IMR-90 (cell line): Measurements from ENCODE around the gene SH3BP4. TPM values are rescaled to one million over a fixed set of nuclear protein-coding genes. Genes with fewer than 3 reads are reported as not detected.

Experiments used
- ATAC-seq: fragments of 200-7000 bp; cut with Tn5 transposase; 2 replicates; pipeline ENCODE4 v1.9.1; 2020; ENCODE audit warnings: low read depth, mild to moderate bottlenecking, moderate library complexity
- BruUV-seq: library from RNA; stranded (reverse); fragments of 400-500 nt; replicated peaks from 2 replicates; lab custom pipeline; 2021; lab: Mats Ljungman, UMichigan
- CTCF ChIA-PET: fragments of 300-600 bp; formaldehyde crosslinking; extraction: SDS; loops from one replicate; lab custom pipeline; 2021; ENCODE audit warnings: antibody characterized with exemption; lab: Yijun Ruan, JAX
- POLR2A ChIA-PET: fragments of 300-600 bp; sonication (Branson Sonifier 250); formaldehyde crosslinking; loops from one replicate; lab custom pipeline; 2022; ENCODE audit warnings: antibody characterized with exemption; ENCODE audit not compliant: unreplicated experiment; lab: Charles Lee
- DNase-seq: peaks from one replicate; pipeline ENCODE4 v3.0.0; 2013
- H2AFZ ChIP-seq: replicated peaks from 2 replicates; pipeline ENCODE3; 2013; ENCODE audit warnings: low read length, mild to moderate bottlenecking; ENCODE audit not compliant: poor library complexity
- H2AK5ac ChIP-seq: 2 replicates; pipeline ENCODE4 v1.6.1; 2013; ENCODE audit warnings: low read depth, low read length, inconsistent platforms
- H2AK9ac ChIP-seq: replicated peaks from 2 replicates; pipeline ENCODE3; 2013; ENCODE audit warnings: mild to moderate bottlenecking, low read depth, low read length, moderate library complexity; ENCODE audit not compliant: poor library complexity
- H2BK120ac ChIP-seq: 2 replicates; pipeline ENCODE4 v1.6.1; 2013; ENCODE audit warnings: low read depth, low read length, inconsistent platforms
- H2BK15ac ChIP-seq: 3 replicates; pipeline ENCODE4 v1.6.1; 2013; ENCODE audit warnings: low read depth, low read length, inconsistent platforms
- H2BK20ac ChIP-seq: 2 replicates; pipeline ENCODE4 v1.6.1; 2013; ENCODE audit warnings: low read depth, mild to moderate bottlenecking, inconsistent platforms, low read length, moderate library complexity
- H2BK5ac ChIP-seq: 2 replicates; pipeline ENCODE4 v1.6.1; 2013; ENCODE audit warnings: mild to moderate bottlenecking, low read depth, low read length, inconsistent platforms; ENCODE audit not compliant: poor library complexity, severe bottlenecking
- H3K14ac ChIP-seq: replicated peaks from 2 replicates; pipeline ENCODE4 v1.6.1; 2013; ENCODE audit warnings: low read depth, low read length, inconsistent platforms
- H3K18ac ChIP-seq: 2 replicates; pipeline ENCODE4 v1.6.1; 2013; ENCODE audit warnings: low read depth, low read length, control low read depth
- H3K23ac ChIP-seq: 2 replicates; pipeline ENCODE4 v1.6.1; 2013; ENCODE audit warnings: low read depth, low read length, inconsistent platforms
- H3K27ac ChIP-seq: 2 replicates; pipeline ENCODE4 v1.5.1; 2013; ENCODE audit warnings: mild to moderate bottlenecking, control low read depth, low read length; ENCODE audit not compliant: insufficient read depth
- H3K27me3 ChIP-seq: 2 replicates; pipeline ENCODE4 v1.6.1; 2013; ENCODE audit warnings: low read length; ENCODE audit not compliant: control insufficient read depth, insufficient read depth
- H3K36me3 ChIP-seq: 2 replicates; pipeline ENCODE4 v1.6.1; 2013; ENCODE audit warnings: low read length, mixed read lengths; ENCODE audit not compliant: control insufficient read depth, insufficient read depth
- H3K4ac ChIP-seq: 2 replicates; pipeline ENCODE4 v1.6.1; 2013; ENCODE audit warnings: low read depth, low read length, inconsistent platforms
- H3K4me1 ChIP-seq: 2 replicates; pipeline ENCODE4 v1.6.1; 2013; ENCODE audit warnings: low read length, mixed read lengths; ENCODE audit not compliant: control insufficient read depth, insufficient read depth
- H3K4me2 ChIP-seq: 2 replicates; pipeline ENCODE4 v1.6.1; 2013; ENCODE audit warnings: low read depth, mild to moderate bottlenecking, control low read depth, low read length, moderate library complexity
- H3K4me3 ChIP-seq: 2 replicates; pipeline ENCODE4 v1.5.1; 2013; ENCODE audit warnings: low read depth, mild to moderate bottlenecking, control low read depth, low read length, moderate library complexity; ENCODE audit not compliant: insufficient read depth
- H3K56ac ChIP-seq: 2 replicates; pipeline ENCODE4 v1.6.1; 2013; ENCODE audit warnings: low read length, inconsistent platforms; ENCODE audit not compliant: insufficient read depth; ENCODE audit errors: extremely low read depth
- H3K79me1 ChIP-seq, 2 experiments: 2 replicates each; pipeline ENCODE4 v1.6.1; 2013; ENCODE audit warnings: low read length in 2 of 2, inconsistent platforms in 1 of 2, low read depth in 1 of 2
- H3K9ac ChIP-seq: 2 replicates; pipeline ENCODE4 v1.6.1; 2013; ENCODE audit warnings: low read depth, low read length, control low read depth
- H3K9me1 ChIP-seq: 2 replicates; pipeline ENCODE4 v1.6.1; 2013; ENCODE audit warnings: low read length, inconsistent platforms; ENCODE audit not compliant: insufficient read depth
- H3K9me3 ChIP-seq: 2 replicates; pipeline ENCODE4 v1.6.1; 2013; ENCODE audit warnings: low read length; ENCODE audit not compliant: control insufficient read depth, insufficient read depth
- H4K20me1 ChIP-seq: 2 replicates; pipeline ENCODE4 v1.6.1; 2013; ENCODE audit warnings: low read length, inconsistent platforms; ENCODE audit not compliant: insufficient read depth
- H4K5ac ChIP-seq: 2 replicates; pipeline ENCODE4 v1.6.1; 2013; ENCODE audit warnings: mild to moderate bottlenecking, low read depth, low read length, control low read depth
- H4K8ac ChIP-seq, 2 experiments: 2 replicates each; pipeline ENCODE4 v1.6.1; 2013; ENCODE audit warnings: low read depth in 2 of 2, low read length in 2 of 2, control low read depth in 1 of 2, inconsistent platforms in 1 of 2
- H4K91ac ChIP-seq: 2 replicates; pipeline ENCODE4 v1.6.1; 2013; ENCODE audit warnings: low read depth, low read length, inconsistent platforms; ENCODE audit not compliant: insufficient read depth
- BHLHE40 ChIP-seq: fragments of 150-350 bp; IDR thresholded peaks from 2 replicates; pipeline ENCODE4 v1.6.1; 2016; ENCODE audit warnings: mild to moderate bottlenecking, low read depth, low read length
- CEBPB ChIP-seq: IDR thresholded peaks from 2 replicates; pipeline ENCODE4 v1.6.1; 2012; ENCODE audit warnings: low read depth, low read length, improper control_type of control experiment
- CHD1 ChIP-seq: IDR thresholded peaks from 2 replicates; pipeline ENCODE4 v1.6.1; 2012; ENCODE audit warnings: low read depth, low read length, improper control_type of control experiment
- FOS ChIP-seq: fragments of 150-350 bp; IDR thresholded peaks from 2 replicates; pipeline ENCODE4 v1.6.1; 2016; ENCODE audit warnings: low read depth, low read length
- MAFK ChIP-seq: IDR thresholded peaks from 2 replicates; pipeline ENCODE4 v1.6.1; 2012; ENCODE audit warnings: low read depth, low read length, improper control_type of control experiment
- MAZ ChIP-seq: IDR thresholded peaks from 2 replicates; pipeline ENCODE4 v1.6.1; 2012; ENCODE audit warnings: low read depth, mild to moderate bottlenecking, low read length, improper control_type of control experiment, moderate library complexity, borderline replicate concordance
- MXI1 ChIP-seq: IDR thresholded peaks from 2 replicates; pipeline ENCODE4 v1.6.1; 2012; ENCODE audit warnings: low read depth, mild to moderate bottlenecking, low read length, moderate library complexity, borderline replicate concordance
- NFE2L2 ChIP-seq: fragments of 150-350 bp; IDR thresholded peaks from 2 replicates; pipeline ENCODE4 v1.6.1; 2016; ENCODE audit warnings: low read depth, mild to moderate bottlenecking, low read length
- POLR2A ChIP-seq: IDR thresholded peaks from 2 replicates; pipeline ENCODE4 v1.6.1; 2012; ENCODE audit warnings: mild to moderate bottlenecking, low read depth, low read length
- RAD21 ChIP-seq: IDR thresholded peaks from 2 replicates; pipeline ENCODE4 v1.6.1; 2012; ENCODE audit warnings: low read length, improper control_type of control experiment
- RCOR1 ChIP-seq: IDR thresholded peaks from 2 replicates; pipeline ENCODE4 v1.6.1; 2012; ENCODE audit warnings: mild to moderate bottlenecking, low read length, improper control_type of control experiment; ENCODE audit not compliant: insufficient replicate concordance
- RFX5 ChIP-seq: IDR thresholded peaks from 2 replicates; pipeline ENCODE4 v1.8.0; 2012; ENCODE audit warnings: low read depth, mild to moderate bottlenecking, low read length, moderate library complexity
- SMC3 ChIP-seq: fragments of 150-350 bp; IDR thresholded peaks from 2 replicates; pipeline ENCODE4 v1.6.1; 2016; ENCODE audit warnings: low read depth, mild to moderate bottlenecking, antibody characterized with exemption, low read length, moderate library complexity
- WGBS, 2 experiments: methylation state at CpG; one replicate each; pipeline versions ENCODE4 v1.1.5 to v1.1.7; 2013; ENCODE audit warnings: missing lambda C conversion rate in 2 of 2; ENCODE audit not compliant: insufficient read length in 1 of 2; ENCODE audit errors: extremely low coverage in 2 of 2; 5-methylcytosine and 5-hydroxymethylcytosine counted together
- dilution Hi-C: fragments of 300-500 bp; cut with HindIII; formaldehyde crosslinking; loops from one replicate; pipeline ENCODE4 v1.14.3; 2018; ENCODE audit warnings: low sequenced_read_pairs; ENCODE audit not compliant: unreplicated experiment
- in situ Hi-C: fragments of 300-500 bp; cut with MboI; formaldehyde crosslinking; loops from 3 replicates; pipeline ENCODE4 v1.14.3; 2019; ENCODE audit warnings: low sequenced_read_pairs, inconsistent platforms, mixed read lengths
- intact Hi-C: fragments of 100-400 bp; cut with micrococcal nuclease; formaldehyde crosslinking; loops from 2 replicates; pipeline ENCODE4 v1.10.0; 2022
- polyA plus RNA-seq, 3 experiments: library from polyadenylated mRNA; depleted of rRNA; stranded (reverse); fragments of >200 nt; gene quantifications; 2 replicates each; pipeline ENCODE4 v1.2.3, GENCODE V29; 2012; ENCODE audit warnings: low replicate concordance in 1 of 3
- total RNA-seq: library from RNA; depleted of rRNA; stranded (reverse); fragments of >200 nt; gene quantifications from 2 replicates; pipeline ENCODE4 v1.2.3, GENCODE V29; 2012
- TF ChIP-seq, protein P1 (sequence below): fragments of 150-350 bp; IDR thresholded peaks from 2 replicates; pipeline ENCODE4 v1.6.1; 2016; ENCODE audit warnings: low read depth, mild to moderate bottlenecking, low read length, moderate library complexity, borderline replicate concordance
- TF ChIP-seq, protein P2 (sequence below): conservative IDR thresholded peaks from 2 replicates; pipeline ENCODE4 v1.5.1; 2012; ENCODE audit warnings: mild to moderate bottlenecking, low read depth, low read length, improper control_type of control experiment

Gene SH3BP4
- total and polyA plus RNA-seq, 2 of the 4 experiments (the other 2 are of a cell fraction) = 104 to 122 TPM

DNA sequence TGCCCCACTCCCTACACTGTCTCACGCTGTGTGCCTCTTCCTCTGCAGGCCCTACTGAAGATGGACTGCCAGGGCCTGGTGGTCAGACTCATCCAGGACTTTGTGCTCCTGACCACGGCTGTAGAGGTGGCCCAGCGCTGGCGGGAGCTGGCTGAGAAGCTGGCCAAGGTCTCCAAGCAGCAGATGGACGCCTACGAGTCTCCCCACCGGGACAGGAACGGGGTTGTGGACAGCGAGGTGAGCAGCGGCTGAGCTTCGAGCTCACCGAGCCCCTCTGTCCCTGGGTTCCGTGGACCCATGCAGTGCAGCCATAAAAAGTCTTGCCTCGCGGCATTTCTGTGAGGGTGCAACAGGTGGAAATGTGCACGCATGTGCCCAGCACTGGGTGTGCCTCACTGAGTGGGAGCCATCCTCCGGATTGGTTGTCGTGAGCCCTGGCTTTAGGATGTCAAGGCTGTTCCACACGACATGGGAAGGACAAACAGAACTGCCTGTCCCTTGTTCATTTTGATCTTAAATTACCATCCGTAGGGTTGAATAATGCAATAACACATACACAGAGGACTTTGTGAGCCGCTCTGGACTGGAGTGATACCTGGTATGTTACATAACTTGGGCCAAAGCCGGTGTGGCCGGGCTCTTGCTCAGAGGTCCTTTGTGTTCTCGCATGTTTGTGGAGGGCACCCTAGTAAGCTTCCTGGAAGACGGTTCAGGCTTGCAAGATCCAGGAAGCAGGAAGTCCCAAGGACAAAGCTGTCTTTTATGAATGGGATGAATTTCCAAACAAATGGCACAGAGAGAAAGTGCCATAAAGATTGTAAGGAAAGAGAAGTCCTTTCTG is 100.9 kb downstream of the SH3BP4 start:
- dilution Hi-C loops (no loop called here), in situ Hi-C loops (no loop called here), intact Hi-C loops (loop anchor here (5.0 kb wide), 1 partner anchor 500 kb away; no protein-coding TSS in a partner anchor)
- H3K36me3 ChIP-seq = peaks cover 61% of the 10 kb centered on the region
- POLR2A ChIA-PET = no interaction called here
- CTCF ChIA-PET = no interaction called here
- peaks cover 20% of the 10 kb centered on the region for H3K4me1 ChIP-seq
- no peak overlapping the region for H4K91ac ChIP-seq
- H2BK20ac ChIP-seq = no peak overlapping the region
- no peak overlapping the region for H2AK9ac ChIP-seq
- no peak overlapping the region for H3K56ac ChIP-seq
- no peak overlapping the region for H2BK5ac ChIP-seq
- DNase-seq = no peak
- peaks cover 65% of the 10 kb centered on the region for H4K20me1 ChIP-seq
- no peak overlapping the region for H3K23ac ChIP-seq
- BruUV-seq = no TSS peak
- 92% methylated on average over 17 of the region's 25 CpGs; no CpG with 5 or more reads in 1 of the 2 experiments for WGBS, 2 experiments
- H3K27me3 ChIP-seq = no peaks in the 10 kb centered on the region
- no peak overlapping the region for H3K4me2 ChIP-seq
- H2AFZ ChIP-seq = no peak overlapping the region
- H3K79me1 ChIP-seq = peaks cover 51 to 86% of the 10 kb centered on the region in 2 experiments
- no peak overlapping the region for H4K5ac ChIP-seq
- no peak for ATAC-seq
- no peak overlapping the region for H3K27ac ChIP-seq
- no peak overlapping the region; the same call in 1 of the 2 replicates for H3K4ac ChIP-seq
- no peak overlapping the region for H3K9ac ChIP-seq
- H3K14ac ChIP-seq = no peak overlapping the region
- H3K9me3 ChIP-seq = no peaks in the 10 kb centered on the region
- no peak overlapping the region for H2AK5ac ChIP-seq
- no peak overlapping the region for H4K8ac ChIP-seq
- H3K4me3 ChIP-seq = no peak overlapping the region
- no peak overlapping the region for H3K18ac ChIP-seq
- no peak overlapping the region for H2BK15ac ChIP-seq
- H2BK120ac ChIP-seq = no peak overlapping the region
- H3K9me1 ChIP-seq = peaks cover 59% of the 10 kb centered on the region
- TF ChIP-seq CEBPB (no peak), FOS (no peak), MAFK (no peak), NFE2L2 (no peak), POLR2A (no peak), RCOR1 (no peak), RFX5 (no peak), RAD21 (no peak), MAZ (no peak), MXI1 (no peak), CHD1 (no peak), SMC3 (no peak), BHLHE40 (no peak)
- TF ChIP-seq, protein P1, sequence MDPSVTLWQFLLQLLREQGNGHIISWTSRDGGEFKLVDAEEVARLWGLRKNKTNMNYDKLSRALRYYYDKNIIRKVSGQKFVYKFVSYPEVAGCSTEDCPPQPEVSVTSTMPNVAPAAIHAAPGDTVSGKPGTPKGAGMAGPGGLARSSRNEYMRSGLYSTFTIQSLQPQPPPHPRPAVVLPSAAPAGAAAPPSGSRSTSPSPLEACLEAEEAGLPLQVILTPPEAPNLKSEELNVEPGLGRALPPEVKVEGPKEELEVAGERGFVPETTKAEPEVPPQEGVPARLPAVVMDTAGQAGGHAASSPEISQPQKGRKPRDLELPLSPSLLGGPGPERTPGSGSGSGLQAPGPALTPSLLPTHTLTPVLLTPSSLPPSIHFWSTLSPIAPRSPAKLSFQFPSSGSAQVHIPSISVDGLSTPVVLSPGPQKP = no peak
- TF ChIP-seq, protein P2, sequence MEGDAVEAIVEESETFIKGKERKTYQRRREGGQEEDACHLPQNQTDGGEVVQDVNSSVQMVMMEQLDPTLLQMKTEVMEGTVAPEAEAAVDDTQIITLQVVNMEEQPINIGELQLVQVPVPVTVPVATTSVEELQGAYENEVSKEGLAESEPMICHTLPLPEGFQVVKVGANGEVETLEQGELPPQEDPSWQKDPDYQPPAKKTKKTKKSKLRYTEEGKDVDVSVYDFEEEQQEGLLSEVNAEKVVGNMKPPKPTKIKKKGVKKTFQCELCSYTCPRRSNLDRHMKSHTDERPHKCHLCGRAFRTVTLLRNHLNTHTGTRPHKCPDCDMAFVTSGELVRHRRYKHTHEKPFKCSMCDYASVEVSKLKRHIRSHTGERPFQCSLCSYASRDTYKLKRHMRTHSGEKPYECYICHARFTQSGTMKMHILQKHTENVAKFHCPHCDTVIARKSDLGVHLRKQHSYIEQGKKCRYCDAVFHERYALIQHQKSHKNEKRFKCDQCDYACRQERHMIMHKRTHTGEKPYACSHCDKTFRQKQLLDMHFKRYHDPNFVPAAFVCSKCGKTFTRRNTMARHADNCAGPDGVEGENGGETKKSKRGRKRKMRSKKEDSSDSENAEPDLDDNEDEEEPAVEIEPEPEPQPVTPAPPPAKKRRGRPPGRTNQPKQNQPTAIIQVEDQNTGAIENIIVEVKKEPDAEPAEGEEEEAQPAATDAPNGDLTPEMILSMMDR = no peak
